ENCODE measurements around the gene EXOSC2. TPM values are rescaled to one million over a fixed set of nuclear protein-coding genes. Genes with fewer than 3 reads are reported as not detected.

EXOSC2 gene
- total and polyA plus RNA-seq, 2 experiments from 2014 or later, result 37.6 to 77.7 TPM

- TF ChIP-seq, protein P1, sequence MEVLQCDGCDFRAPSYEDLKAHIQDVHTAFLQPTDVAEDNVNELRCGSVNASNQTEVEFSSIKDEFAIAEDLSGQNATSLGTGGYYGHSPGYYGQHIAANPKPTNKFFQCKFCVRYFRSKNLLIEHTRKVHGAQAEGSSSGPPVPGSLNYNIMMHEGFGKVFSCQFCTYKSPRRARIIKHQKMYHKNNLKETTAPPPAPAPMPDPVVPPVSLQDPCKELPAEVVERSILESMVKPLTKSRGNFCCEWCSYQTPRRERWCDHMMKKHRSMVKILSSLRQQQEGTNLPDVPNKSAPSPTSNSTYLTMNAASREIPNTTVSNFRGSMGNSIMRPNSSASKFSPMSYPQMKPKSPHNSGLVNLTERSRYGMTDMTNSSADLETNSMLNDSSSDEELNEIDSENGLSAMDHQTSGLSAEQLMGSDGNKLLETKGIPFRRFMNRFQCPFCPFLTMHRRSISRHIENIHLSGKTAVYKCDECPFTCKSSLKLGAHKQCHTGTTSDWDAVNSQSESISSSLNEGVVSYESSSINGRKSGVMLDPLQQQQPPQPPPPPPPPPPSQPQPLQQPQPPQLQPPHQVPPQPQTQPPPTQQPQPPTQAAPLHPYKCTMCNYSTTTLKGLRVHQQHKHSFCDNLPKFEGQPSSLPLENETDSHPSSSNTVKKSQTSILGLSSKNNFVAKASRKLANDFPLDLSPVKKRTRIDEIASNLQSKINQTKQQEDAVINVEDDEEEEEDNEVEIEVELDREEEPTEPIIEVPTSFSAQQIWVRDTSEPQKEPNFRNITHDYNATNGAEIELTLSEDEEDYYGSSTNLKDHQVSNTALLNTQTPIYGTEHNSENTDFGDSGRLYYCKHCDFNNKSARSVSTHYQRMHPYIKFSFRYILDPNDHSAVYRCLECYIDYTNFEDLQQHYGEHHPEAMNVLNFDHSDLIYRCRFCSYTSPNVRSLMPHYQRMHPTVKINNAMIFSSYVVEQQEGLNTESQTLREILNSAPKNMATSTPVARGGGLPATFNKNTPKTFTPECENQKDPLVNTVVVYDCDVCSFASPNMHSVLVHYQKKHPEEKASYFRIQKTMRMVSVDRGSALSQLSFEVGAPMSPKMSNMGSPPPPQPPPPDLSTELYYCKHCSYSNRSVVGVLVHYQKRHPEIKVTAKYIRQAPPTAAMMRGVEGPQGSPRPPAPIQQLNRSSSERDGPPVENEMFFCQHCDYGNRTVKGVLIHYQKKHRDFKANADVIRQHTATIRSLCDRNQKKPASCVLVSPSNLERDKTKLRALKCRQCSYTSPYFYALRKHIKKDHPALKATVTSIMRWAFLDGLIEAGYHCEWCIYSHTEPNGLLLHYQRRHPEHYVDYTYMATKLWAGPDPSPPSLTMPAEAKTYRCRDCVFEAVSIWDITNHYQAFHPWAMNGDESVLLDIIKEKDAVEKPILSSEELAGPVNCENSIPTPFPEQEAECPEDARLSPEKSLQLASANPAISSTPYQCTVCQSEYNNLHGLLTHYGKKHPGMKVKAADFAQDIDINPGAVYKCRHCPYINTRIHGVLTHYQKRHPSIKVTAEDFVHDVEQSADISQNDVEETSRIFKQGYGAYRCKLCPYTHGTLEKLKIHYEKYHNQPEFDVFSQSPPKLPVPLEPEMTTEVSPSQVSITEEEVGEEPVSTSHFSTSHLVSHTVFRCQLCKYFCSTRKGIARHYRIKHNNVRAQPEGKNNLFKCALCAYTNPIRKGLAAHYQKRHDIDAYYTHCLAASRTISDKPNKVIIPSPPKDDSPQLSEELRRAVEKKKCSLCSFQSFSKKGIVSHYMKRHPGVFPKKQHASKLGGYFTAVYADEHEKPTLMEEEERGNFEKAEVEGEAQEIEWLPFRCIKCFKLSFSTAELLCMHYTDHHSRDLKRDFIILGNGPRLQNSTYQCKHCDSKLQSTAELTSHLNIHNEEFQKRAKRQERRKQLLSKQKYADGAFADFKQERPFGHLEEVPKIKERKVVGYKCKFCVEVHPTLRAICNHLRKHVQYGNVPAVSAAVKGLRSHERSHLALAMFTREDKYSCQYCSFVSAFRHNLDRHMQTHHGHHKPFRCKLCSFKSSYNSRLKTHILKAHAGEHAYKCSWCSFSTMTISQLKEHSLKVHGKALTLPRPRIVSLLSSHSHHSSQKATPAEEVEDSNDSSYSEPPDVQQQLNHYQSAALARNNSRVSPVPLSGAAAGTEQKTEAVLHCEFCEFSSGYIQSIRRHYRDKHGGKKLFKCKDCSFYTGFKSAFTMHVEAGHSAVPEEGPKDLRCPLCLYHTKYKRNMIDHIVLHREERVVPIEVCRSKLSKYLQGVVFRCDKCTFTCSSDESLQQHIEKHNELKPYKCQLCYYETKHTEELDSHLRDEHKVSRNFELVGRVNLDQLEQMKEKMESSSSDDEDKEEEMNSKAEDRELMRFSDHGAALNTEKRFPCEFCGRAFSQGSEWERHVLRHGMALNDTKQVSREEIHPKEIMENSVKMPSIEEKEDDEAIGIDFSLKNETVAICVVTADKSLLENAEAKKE (CRISPR knock-in tag; IDR thresholded peaks at IDR 0.05), result no peak
- TF ChIP-seq NANOG (IDR thresholded peaks at IDR 0.05; ENCODE audit: borderline replicate concordance) (no peak), EZH2phosphoT487 (IDR thresholded peaks at IDR 0.05; ENCODE audit: unreplicated experiment) (no peak), CREB1 (CRISPR knock-in tag; IDR thresholded peaks at IDR 0.05; ENCODE audit: low read depth) (no peak), REST (IDR thresholded peaks at IDR 0.05; ENCODE audit: unreplicated experiment) (no peak), ZNF114 (CRISPR knock-in tag; IDR thresholded peaks at IDR 0.05) (no peak), ZNF331 (CRISPR knock-in tag; IDR thresholded peaks at IDR 0.05; ENCODE audit: low read depth) (no peak)
Measured at GRCh38 chr9:130663977-130664250, 29.7 kb upstream of the EXOSC2 start (continued).

All from GM23338 (cell line).